Nephron progenitor cell (in vitro differentiated cells): ENCODE results near the gene RNF144A.

Source experiments
- DNase-seq: peaks from one replicate; pipeline ENCODE4 v3.0.0; 2021
- H3K27ac Mint-ChIP-seq: 2 replicates; pipeline ENCODE4 v1.8.0; 2021; ENCODE audit warnings: mild to moderate bottlenecking, moderate library complexity, mixed read lengths
- H3K27me3 Mint-ChIP-seq: 2 replicates; pipeline ENCODE4 v1.8.0; 2021; ENCODE audit warnings: mild to moderate bottlenecking, low read depth, mixed read lengths; ENCODE audit not compliant: poor library complexity
- H3K36me3 Mint-ChIP-seq: 2 replicates; pipeline ENCODE4 v1.8.0; 2021; ENCODE audit warnings: low read depth, mixed read lengths
- H3K4me1 Mint-ChIP-seq: 2 replicates; pipeline ENCODE4 v1.8.0; 2021; ENCODE audit warnings: mixed read lengths
- H3K4me3 Mint-ChIP-seq: 2 replicates; pipeline ENCODE4 v1.8.0; 2021; ENCODE audit warnings: mild to moderate bottlenecking, moderate library complexity, mixed read lengths
- H3K9me3 Mint-ChIP-seq: 2 replicates; pipeline ENCODE4 v1.8.0; 2021; ENCODE audit warnings: mild to moderate bottlenecking, moderate library complexity, mixed read lengths
- TF ChIP-seq, protein P1 (sequence below): fragments of 200-600 bp; sonication (generic); IDR thresholded peaks from 2 replicates; pipeline ENCODE4 v1.5.0; 2021; ENCODE audit warnings: antibody characterized with exemption

RNF144A gene

DNA sequence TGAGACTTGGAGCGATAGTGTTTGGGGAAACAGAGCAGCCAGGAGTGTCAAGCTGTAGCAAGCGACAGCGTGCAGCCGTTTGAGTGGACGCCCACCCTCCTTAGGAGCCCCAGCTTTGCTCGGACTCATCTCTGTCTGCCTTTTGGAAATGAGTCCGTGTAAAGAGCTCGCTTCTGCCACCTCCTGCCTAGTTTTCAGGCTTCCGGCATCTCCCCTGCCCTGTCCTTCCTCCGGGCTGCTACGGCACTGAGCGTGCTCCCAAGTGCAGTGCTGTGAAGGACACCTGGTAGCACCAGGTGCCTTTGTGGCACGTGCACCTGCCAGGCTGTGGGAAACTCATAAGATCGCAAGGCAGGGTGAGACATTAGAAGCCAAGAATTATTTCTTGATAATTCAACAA is 117.1 kb downstream of the RNF144A start:
- H3K9me3 Mint-ChIP-seq, result no peaks in the 10 kb centered on the region
- no peak for DNase-seq
- TF ChIP-seq, protein P1, sequence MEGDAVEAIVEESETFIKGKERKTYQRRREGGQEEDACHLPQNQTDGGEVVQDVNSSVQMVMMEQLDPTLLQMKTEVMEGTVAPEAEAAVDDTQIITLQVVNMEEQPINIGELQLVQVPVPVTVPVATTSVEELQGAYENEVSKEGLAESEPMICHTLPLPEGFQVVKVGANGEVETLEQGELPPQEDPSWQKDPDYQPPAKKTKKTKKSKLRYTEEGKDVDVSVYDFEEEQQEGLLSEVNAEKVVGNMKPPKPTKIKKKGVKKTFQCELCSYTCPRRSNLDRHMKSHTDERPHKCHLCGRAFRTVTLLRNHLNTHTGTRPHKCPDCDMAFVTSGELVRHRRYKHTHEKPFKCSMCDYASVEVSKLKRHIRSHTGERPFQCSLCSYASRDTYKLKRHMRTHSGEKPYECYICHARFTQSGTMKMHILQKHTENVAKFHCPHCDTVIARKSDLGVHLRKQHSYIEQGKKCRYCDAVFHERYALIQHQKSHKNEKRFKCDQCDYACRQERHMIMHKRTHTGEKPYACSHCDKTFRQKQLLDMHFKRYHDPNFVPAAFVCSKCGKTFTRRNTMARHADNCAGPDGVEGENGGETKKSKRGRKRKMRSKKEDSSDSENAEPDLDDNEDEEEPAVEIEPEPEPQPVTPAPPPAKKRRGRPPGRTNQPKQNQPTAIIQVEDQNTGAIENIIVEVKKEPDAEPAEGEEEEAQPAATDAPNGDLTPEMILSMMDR, result no peak
- H3K27ac Mint-ChIP-seq, result peak overlapping the region; percentile 80
- peaks cover 56% of the 10 kb centered on the region for H3K4me1 Mint-ChIP-seq
- H3K27me3 Mint-ChIP-seq, result peaks cover 4% of the 10 kb centered on the region
- H3K36me3 Mint-ChIP-seq, result peaks cover 71% of the 10 kb centered on the region
- no peak overlapping the region for H3K4me3 Mint-ChIP-seq

DNA sequence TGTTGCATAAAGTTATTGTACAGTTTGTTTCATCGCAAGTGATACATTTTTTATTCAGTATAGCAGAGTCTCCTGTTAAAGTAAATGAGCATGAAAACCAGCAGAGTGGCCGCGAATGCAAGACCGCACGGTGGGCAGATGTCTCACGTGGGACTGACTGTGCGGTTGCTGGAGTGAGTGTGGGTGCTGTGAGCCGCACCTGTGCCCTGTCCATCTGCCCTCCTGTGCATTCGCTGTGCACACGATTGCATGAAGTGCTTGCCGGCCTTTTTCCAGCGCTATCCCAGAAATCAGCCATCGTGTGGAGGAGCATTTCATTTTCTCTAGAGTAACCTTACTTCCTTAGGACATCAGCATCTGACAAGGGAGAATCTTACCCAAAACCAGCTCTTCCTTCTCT is 118.7 kb downstream of the RNF144A start:
- Mint-ChIP-seq H3K4me3 (no peak overlapping the region), H3K27me3 (peaks cover 4% of the 10 kb centered on the region), H3K4me1 (peaks cover 42% of the 10 kb centered on the region), H3K27ac (peak overlapping the region; percentile 70), H3K36me3 (peaks cover 69% of the 10 kb centered on the region), H3K9me3 (no peaks in the 10 kb centered on the region)
- DNase-seq, result no peak
- TF ChIP-seq, protein P1, result no peak

DNA sequence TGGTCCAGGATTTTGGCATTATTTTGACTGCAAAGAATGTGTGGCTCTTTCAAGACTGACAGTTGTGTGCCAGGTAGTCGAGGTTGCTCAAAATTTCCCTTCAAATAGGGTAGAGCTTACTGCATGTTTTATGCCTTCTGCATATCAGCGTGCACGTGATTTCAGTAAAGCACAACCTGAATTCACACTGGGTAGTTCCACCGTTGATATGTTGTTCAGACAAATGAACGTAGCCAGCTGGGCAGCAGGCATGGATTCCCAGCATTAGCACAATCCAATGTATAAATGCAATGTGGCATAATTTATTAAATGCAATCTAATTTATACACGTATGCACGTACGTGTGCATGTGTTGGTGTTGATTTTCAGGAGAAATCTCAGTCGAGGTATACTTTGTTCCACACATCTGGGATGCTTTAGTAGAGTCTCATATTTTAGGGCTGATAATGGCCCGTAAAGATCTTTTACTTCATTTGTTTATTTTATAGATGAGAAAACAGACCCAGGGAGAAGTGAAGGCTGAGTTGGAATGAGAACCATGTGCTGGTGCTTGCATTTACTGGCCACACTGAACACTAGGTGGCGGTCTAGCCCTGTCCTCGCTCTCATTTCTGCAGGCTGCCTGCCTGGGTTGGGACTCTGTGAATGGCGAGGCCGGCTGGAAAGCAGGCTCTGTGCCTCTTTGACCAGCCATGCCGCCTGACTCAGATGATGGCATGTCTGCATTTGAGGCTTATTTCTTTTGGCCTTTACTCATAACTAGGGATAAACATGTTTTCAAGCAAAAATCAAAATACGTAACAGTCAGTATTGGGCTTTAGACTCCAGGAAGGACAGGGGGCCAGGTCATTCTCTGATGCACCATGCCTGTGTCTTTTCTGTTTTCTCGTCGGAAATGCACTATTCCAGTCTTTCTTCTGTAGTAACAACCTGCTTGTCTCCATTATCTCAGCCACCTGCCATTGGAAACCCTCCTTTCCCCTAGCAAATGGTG is 120.4 kb downstream of the RNF144A start:
- H3K4me3 Mint-ChIP-seq, result no peak overlapping the region
- H3K4me1 Mint-ChIP-seq, result peaks cover 33% of the 10 kb centered on the region
- TF ChIP-seq, protein P1, result peak; percentile 80
- no peak overlapping the region for H3K27ac Mint-ChIP-seq
- DNase-seq, result peak; percentile 70
- no peaks in the 10 kb centered on the region for H3K9me3 Mint-ChIP-seq
- peaks cover 4% of the 10 kb centered on the region for H3K27me3 Mint-ChIP-seq
- H3K36me3 Mint-ChIP-seq, result peaks cover 67% of the 10 kb centered on the region

DNA sequence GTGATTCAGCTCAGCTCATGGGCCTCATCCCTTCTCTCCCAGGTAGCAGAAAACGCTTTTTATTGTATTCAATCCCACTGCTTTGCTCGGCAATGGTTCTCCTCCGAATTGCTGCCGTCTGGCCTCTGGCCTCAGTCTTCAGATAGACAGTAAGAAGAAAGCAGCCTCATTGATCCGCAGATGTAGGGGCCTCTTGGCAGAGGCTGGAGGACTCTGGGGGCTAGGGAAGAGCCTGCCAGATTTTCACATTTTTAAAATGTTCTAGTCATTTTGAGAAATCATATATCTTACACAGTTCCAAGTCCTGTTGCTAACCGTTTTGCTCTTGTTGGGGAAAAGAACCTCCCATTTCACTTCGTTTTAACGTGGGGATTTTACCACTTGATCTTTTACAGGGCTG is 123.3 kb downstream of the RNF144A start:
- Mint-ChIP-seq H3K9me3 (no peaks in the 10 kb centered on the region), H3K4me1 (peaks cover 8% of the 10 kb centered on the region), H3K4me3 (no peak overlapping the region), H3K36me3 (peaks cover 68% of the 10 kb centered on the region), H3K27ac (no peak overlapping the region), H3K27me3 (peaks cover 10% of the 10 kb centered on the region)
- DNase-seq, result no peak
- TF ChIP-seq, protein P1, result no peak

DNA sequence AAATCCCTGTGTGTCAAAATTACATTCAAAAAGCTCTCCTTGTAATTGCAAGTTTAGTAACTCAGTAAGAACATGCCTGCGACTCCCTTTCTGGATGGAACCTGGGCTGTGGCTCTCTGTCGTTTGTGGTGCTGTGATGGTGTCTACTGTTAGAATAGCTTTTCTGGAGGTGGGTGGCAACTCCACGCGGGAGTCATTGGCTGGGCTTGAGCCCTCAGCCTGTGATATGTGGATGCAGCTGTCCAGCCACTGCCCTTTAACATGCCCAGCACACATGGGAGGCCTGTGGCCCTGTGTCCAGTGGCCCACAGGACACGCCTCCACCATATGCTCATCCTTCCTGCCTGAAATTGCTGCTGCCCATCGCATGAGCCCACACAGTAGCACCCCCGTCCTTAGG is 124.2 kb downstream of the RNF144A start:
- no peak overlapping the region for H3K4me3 Mint-ChIP-seq
- H3K27ac Mint-ChIP-seq, result no peak overlapping the region
- no peaks in the 10 kb centered on the region for H3K9me3 Mint-ChIP-seq
- peaks cover 4% of the 10 kb centered on the region for H3K4me1 Mint-ChIP-seq
- peaks cover 10% of the 10 kb centered on the region for H3K27me3 Mint-ChIP-seq
- TF ChIP-seq, protein P1, result no peak
- DNase-seq, result no peak
- peaks cover 64% of the 10 kb centered on the region for H3K36me3 Mint-ChIP-seq
